ENCODE data around the gene TADA2B.

DNA sequence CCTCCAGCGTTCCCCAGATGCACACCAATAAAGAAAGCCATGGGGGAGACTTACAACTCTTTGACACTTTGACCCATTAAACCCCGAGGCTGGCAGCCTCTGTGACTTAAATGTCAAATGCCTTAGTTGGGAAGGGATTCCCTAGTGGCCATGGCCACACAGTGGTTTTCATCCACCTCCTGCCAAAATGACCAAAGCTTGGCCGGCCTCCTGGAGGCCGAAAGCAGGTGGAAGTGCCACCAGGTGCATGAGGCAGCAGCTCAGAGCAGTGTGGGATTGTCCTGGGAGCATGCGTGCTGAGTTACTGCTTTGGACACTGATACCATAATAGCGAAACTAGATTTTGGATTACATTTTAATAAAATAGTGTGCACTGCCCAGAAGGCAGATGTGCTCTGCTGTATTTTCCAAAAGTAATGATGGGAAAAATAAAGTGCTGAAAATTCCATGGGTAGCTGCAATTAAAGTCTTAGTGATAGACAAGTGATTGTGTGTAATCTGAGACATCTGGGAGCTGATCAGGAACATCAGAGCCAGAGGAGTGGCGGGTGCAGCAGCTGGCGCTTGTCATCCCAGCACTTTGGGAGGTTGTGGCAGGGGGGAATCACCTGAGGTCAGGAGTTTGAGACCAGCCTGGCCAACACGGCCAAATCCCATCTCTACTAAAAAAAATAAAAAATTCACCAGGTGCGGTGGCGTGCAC, 39.8 kb upstream of the TADA2B start:
- TF ChIP-seq, protein P1, sequence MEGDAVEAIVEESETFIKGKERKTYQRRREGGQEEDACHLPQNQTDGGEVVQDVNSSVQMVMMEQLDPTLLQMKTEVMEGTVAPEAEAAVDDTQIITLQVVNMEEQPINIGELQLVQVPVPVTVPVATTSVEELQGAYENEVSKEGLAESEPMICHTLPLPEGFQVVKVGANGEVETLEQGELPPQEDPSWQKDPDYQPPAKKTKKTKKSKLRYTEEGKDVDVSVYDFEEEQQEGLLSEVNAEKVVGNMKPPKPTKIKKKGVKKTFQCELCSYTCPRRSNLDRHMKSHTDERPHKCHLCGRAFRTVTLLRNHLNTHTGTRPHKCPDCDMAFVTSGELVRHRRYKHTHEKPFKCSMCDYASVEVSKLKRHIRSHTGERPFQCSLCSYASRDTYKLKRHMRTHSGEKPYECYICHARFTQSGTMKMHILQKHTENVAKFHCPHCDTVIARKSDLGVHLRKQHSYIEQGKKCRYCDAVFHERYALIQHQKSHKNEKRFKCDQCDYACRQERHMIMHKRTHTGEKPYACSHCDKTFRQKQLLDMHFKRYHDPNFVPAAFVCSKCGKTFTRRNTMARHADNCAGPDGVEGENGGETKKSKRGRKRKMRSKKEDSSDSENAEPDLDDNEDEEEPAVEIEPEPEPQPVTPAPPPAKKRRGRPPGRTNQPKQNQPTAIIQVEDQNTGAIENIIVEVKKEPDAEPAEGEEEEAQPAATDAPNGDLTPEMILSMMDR (IDR thresholded peaks at IDR 0.05; ENCODE audit: low read length): no peak
- TF ChIP-seq EZH2 (IDR thresholded peaks at IDR 0.05; ENCODE audit: borderline replicate concordance, low read length): no peak

All from OCI-LY1 (cell line).